ENCODE data around the gene TFRC.

DNA sequence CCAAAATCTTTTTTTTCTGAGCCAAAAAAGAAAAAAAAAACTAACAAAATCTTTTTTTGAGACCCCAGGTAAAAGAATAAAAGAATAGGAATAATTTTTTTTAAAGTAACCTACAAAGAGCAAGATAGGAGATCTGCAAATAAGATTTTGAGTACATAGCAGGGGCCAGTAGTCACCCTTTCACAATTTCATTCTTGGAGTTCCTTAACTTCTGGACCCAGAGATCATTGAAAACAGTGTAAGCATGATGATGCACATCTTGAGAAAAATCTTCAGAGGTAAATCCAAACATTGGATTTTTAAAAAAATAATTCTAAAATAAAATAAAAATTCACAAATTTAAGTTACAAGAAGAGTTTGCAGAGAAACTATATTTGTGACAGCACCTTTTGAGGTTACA is 18.8 kb downstream of the TFRC start:
- no peak for TF ChIP-seq EZH2 (IDR thresholded peaks at IDR 0.05)
- TF ChIP-seq POLR2AphosphoS5 (IDR thresholded peaks at IDR 0.05; ENCODE audit: borderline replicate concordance, low read depth, low read length): no peak
